ENCODE data around the gene SGCB.

DNA sequence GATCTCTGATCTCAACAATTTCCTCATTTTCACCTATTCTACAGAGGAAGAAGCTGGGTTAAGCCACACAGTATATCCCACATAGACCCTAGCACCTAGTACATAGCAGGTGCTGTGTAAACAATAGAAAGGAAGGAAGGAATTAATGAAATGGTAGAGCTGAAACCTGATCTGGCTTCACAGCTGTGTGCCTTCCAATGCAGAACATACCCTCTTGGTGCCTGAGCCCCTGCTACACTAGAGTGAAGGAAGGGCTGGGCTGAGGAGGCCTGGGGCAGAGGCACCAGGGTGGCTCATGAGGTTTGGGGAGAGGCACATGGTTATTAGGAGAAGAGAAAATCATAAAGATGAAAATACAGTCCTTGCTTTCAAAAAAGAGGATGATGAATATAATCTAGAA is 39.3 kb downstream of the SGCB start:
- TF ChIP-seq POLR2AphosphoS5 (IDR thresholded peaks at IDR 0.05; ENCODE audit: borderline replicate concordance, low read depth, low read length) (no peak), EZH2 (IDR thresholded peaks at IDR 0.05) (no peak)

Measured in SK-N-MC (cell line).